Measurements from ENCODE around the gene PHLPP1.

The PHLPP1 gene

DNA sequence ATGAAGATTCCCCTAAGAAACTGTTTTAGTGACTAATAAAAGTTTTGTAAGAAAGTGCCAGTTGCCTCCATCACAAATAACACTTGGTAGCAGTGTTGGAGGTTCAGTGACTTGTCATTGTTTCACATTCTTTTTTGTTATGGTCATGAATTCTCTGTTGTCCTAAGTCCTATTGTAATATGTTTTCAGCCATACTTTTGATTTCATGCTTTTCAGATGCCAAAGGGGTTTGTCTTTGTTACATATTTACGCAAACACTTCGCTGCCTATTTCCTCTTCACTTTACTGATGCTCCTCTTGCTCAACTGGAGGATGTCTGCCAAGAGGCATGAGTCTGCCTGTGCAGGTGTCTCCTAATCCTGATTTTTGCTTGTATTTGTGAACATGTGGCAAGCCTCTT lies 66.6 kb downstream of the PHLPP1 start:
- TF ChIP-seq, protein P1, sequence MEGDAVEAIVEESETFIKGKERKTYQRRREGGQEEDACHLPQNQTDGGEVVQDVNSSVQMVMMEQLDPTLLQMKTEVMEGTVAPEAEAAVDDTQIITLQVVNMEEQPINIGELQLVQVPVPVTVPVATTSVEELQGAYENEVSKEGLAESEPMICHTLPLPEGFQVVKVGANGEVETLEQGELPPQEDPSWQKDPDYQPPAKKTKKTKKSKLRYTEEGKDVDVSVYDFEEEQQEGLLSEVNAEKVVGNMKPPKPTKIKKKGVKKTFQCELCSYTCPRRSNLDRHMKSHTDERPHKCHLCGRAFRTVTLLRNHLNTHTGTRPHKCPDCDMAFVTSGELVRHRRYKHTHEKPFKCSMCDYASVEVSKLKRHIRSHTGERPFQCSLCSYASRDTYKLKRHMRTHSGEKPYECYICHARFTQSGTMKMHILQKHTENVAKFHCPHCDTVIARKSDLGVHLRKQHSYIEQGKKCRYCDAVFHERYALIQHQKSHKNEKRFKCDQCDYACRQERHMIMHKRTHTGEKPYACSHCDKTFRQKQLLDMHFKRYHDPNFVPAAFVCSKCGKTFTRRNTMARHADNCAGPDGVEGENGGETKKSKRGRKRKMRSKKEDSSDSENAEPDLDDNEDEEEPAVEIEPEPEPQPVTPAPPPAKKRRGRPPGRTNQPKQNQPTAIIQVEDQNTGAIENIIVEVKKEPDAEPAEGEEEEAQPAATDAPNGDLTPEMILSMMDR (conservative IDR thresholded peaks at IDR 0.05; ENCODE audit: low read depth, low read length), result no peak
- DNase-seq (ENCODE audit: low read depth), result no peak
- no peak overlapping the region for H3K4me3 ChIP-seq (ENCODE audit: low read length)

DNA sequence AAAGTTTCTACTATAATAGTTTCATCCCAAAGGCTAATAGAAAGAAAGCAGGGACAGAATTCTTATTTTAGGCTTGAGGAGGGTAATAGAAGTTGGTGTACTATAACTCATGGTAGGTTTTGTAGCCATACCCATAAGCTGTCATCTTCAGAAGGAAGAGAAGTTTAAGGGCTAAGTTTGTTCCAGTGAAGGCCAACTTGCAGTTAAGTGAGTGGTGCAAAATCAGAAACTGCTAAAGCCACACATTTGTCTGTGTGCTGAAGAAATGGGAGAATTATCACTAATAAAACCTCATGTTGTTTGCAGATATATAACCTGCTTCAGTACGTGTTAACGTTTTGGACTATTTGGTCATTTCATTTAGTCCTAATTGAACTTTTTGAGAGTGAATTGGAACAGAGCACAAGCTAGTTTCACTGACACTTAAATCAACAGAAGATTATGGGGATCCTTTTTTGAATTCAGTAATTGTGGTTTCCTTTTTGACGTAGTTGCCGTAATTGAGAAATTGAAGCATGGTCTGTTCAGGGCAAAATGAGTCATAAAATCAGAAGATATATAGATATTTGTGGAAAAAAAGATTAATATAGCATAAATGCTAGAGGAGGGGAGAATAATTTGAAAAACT lies 69.1 kb downstream of the PHLPP1 start:
- DNase-seq (ENCODE audit: low read depth), result peak; percentile 16
- TF ChIP-seq, protein P1 (conservative IDR thresholded peaks at IDR 0.05; ENCODE audit: low read depth, low read length), result no peak
- no peak overlapping the region for H3K4me3 ChIP-seq (ENCODE audit: low read length)

DNA sequence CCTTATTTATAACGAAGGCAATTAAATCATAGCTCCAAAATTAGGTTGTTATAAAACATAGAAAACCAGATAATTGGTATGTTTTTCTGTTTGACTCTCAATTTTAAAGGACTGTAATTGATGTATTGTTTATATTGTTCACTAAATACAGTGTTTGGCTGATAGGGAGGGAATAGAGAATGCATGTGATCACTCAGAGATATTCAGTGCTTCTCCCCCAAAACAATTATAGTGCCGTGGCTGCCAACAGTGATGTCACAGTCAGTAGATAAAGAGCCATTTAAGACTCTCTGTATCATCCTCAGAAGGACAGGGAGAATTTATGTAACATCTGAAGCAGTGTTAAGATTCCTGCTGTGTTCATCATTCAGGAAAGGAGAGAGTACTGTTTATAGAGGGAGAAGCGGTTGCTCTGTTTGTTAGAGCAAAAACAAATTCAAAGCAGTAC lies 69.6 kb downstream of the PHLPP1 start:
- no peak for DNase-seq (ENCODE audit: low read depth)
- TF ChIP-seq, protein P1 (conservative IDR thresholded peaks at IDR 0.05; ENCODE audit: low read depth, low read length), result no peak
- H3K4me3 ChIP-seq (ENCODE audit: low read length), result no peak overlapping the region

DNA sequence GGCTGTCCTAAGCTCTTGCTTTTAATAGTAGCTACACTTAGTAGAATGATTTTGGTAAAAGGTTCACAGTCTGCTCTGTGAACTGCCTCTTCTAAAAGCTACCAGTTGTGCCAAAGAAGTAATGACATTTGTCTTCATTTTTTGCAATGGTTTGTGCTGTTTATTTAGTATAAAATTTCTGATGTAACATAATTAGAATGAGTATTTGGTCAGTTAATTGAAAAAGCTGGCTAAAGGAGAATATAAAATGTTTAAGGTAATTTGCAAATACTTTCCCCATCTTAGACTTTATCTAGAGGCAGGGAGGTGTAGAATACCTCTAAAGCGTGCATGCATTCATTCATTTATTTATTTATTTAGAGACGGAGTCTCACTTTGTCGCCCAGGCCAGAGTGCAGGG lies 71.3 kb downstream of the PHLPP1 start:
- no peak overlapping the region for H3K4me3 ChIP-seq (ENCODE audit: low read length)

DNA sequence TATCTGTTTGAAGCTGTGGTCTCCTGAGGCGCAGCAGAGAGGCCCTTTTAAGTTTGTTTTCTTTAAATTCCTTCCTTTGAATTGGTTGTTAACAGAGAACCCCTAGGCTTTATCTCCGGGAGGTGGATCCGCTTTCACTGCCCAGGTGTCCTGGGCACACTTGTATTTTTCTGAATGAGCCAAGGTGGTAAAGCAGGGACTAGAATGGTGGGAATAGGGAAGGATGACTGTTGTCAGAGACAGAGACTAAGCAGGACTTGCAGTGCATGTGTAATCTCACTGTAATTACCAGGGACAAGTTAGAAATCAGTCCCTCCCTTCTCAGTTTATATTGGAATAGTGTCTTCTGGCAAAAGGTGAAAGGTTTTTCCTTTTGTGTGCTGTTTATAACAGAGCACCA lies 72.8 kb downstream of the PHLPP1 start:
- TF ChIP-seq, protein P1 (conservative IDR thresholded peaks at IDR 0.05; ENCODE audit: low read depth, low read length), result no peak
- no peak for DNase-seq (ENCODE audit: low read depth)
- no peak overlapping the region for H3K4me3 ChIP-seq (ENCODE audit: low read length)

More for the DNA sequence above, 71.3 kb downstream of the PHLPP1 start:
- TF ChIP-seq, protein P1 (conservative IDR thresholded peaks at IDR 0.05; ENCODE audit: low read depth, low read length), result no peak
- DNase-seq (ENCODE audit: low read depth), result no peak

DNA sequence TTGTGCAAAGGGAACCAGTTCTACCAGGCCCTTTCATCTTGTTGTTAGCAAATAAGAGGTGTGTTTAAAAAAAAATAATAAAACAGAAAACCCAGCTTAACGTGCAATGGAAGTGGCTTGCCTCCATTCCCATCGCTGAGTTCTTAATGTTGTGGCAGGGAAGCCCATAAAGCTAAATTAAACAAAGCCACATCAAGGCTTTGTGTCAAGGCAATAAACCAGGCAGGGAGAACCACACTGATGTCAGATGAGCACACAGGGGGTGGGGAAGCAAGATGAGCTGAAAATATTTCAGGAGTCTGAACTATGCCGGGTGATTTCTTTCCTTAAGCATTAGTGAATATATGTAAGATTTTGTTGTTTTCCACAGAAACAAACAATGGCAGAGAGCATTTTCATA lies 73.5 kb downstream of the PHLPP1 start:
- no peak for DNase-seq (ENCODE audit: low read depth)
- TF ChIP-seq, protein P1 (conservative IDR thresholded peaks at IDR 0.05; ENCODE audit: low read depth, low read length), result no peak
- H3K4me3 ChIP-seq (ENCODE audit: low read length), result no peak overlapping the region

All from retinal pigment epithelial cell (primary cell).